H9 (cell line): ENCODE measurements around the gene CD300E. TPM values are rescaled to one million over a fixed set of nuclear protein-coding genes. Genes with fewer than 3 reads are reported as not detected.

Experiments
- DNase-seq: peaks from one replicate; pipeline ENCODE4 v3.0.0-alpha.2; 2017
- H2AFZ ChIP-seq: one replicate; pipeline ENCODE4 v1.6.1; 2013; ENCODE audit warnings: mild to moderate bottlenecking, low read length, control low read depth, moderate library complexity
- H2AK5ac ChIP-seq: 2 replicates; pipeline ENCODE4 v1.6.1; 2013; ENCODE audit warnings: low read length, control low read depth, mixed read lengths; ENCODE audit not compliant: insufficient read length
- H2BK120ac ChIP-seq: one replicate; pipeline ENCODE4 v1.6.1; 2013; ENCODE audit warnings: low read depth, mild to moderate bottlenecking, low read length, control low read depth, inconsistent platforms; ENCODE audit not compliant: poor library complexity, severe bottlenecking
- H2BK12ac ChIP-seq: 2 replicates; pipeline ENCODE4 v1.6.1; 2013; ENCODE audit warnings: low read length, control low read depth, mixed read lengths, low read depth; ENCODE audit not compliant: insufficient read length
- H2BK15ac ChIP-seq: 2 replicates; pipeline ENCODE4 v1.6.1; 2013; ENCODE audit warnings: low read depth, low read length, control low read depth
- H2BK20ac ChIP-seq: one replicate; pipeline ENCODE4 v1.6.1; 2013; ENCODE audit warnings: low read depth, mild to moderate bottlenecking, low read length, control low read depth, inconsistent platforms; ENCODE audit not compliant: poor library complexity, severe bottlenecking
- H2BK5ac ChIP-seq: 2 replicates; pipeline ENCODE4 v1.6.1; 2013; ENCODE audit warnings: low read length, control low read depth, mixed read lengths; ENCODE audit not compliant: insufficient read length
- H3K14ac ChIP-seq: 2 replicates; pipeline ENCODE4 v1.6.1; 2013; ENCODE audit warnings: low read length, control low read depth; ENCODE audit not compliant: insufficient read depth
- H3K18ac ChIP-seq: 2 replicates; pipeline ENCODE4 v1.6.1; 2013; ENCODE audit warnings: low read depth, mild to moderate bottlenecking, mixed read lengths, low read length, control low read depth; ENCODE audit not compliant: insufficient read length
- H3K23ac ChIP-seq: 2 replicates; pipeline ENCODE4 v1.6.1; 2013; ENCODE audit warnings: low read length, control low read depth, mixed read lengths, low read depth; ENCODE audit not compliant: insufficient read length
- H3K23me2 ChIP-seq: 2 replicates; pipeline ENCODE4 v1.6.1; 2013; ENCODE audit warnings: low read depth, mild to moderate bottlenecking, mixed read lengths, low read length, control low read depth; ENCODE audit not compliant: insufficient read length, poor library complexity, severe bottlenecking
- H3K27ac ChIP-seq: 2 replicates; pipeline ENCODE4 v1.5.1; 2013; ENCODE audit warnings: low read length, control low read depth, mixed read lengths, low read depth; ENCODE audit not compliant: insufficient read length
- H3K27me3 ChIP-seq: 2 replicates; pipeline ENCODE4 v1.6.1; 2013; ENCODE audit warnings: low read length, control low read depth, inconsistent platforms; ENCODE audit not compliant: insufficient read depth
- H3K4ac ChIP-seq: 2 replicates; pipeline ENCODE4 v1.6.1; 2013; ENCODE audit warnings: low read depth, mild to moderate bottlenecking, control low read depth, inconsistent platforms, low read length, moderate library complexity
- H3K4me1 ChIP-seq: 2 replicates; pipeline ENCODE4 v1.6.1; 2013; ENCODE audit warnings: low read length, control low read depth, inconsistent platforms; ENCODE audit not compliant: insufficient read depth
- H3K4me2 ChIP-seq: 2 replicates; pipeline ENCODE4 v1.6.1; 2013; ENCODE audit warnings: low read length, control low read depth, mixed read lengths; ENCODE audit not compliant: insufficient read length, insufficient read depth
- H3K56ac ChIP-seq: 2 replicates; pipeline ENCODE4 v1.6.1; 2013; ENCODE audit warnings: low read depth, mild to moderate bottlenecking, mixed read lengths, low read length, control low read depth; ENCODE audit not compliant: insufficient read length
- H3K79me1 ChIP-seq: 2 replicates; pipeline ENCODE4 v1.6.1; 2013; ENCODE audit warnings: low read depth, mild to moderate bottlenecking, moderate library complexity, low read length, control low read depth, inconsistent platforms; ENCODE audit not compliant: insufficient read depth, poor library complexity, severe bottlenecking
- H3K79me2 ChIP-seq: 2 replicates; pipeline ENCODE4 v1.6.1; 2013; ENCODE audit warnings: low read length, control low read depth, inconsistent platforms; ENCODE audit not compliant: insufficient read depth
- H3K9ac ChIP-seq: 2 replicates; pipeline ENCODE4 v1.6.1; 2013; ENCODE audit warnings: low read length, control low read depth, mixed read lengths; ENCODE audit not compliant: insufficient read length; ENCODE audit errors: extremely low read depth
- H3K9me3 ChIP-seq: one replicate; pipeline ENCODE4 v1.6.1; 2013; ENCODE audit warnings: low read depth, low read length, inconsistent platforms; ENCODE audit not compliant: control insufficient read depth
- H3T11ph ChIP-seq: one replicate; pipeline ENCODE4 v1.6.1; 2013; ENCODE audit warnings: mild to moderate bottlenecking, low read length, control low read depth, inconsistent platforms
- H4K20me1 ChIP-seq: one replicate; pipeline ENCODE4 v1.6.1; 2013; ENCODE audit not compliant: control insufficient read depth, insufficient read length, insufficient read depth
- H4K5ac ChIP-seq: 2 replicates; pipeline ENCODE4 v1.6.1; 2013; ENCODE audit warnings: low read depth, mild to moderate bottlenecking, mixed read lengths, low read length, control low read depth; ENCODE audit not compliant: insufficient read length
- H4K8ac ChIP-seq: replicated peaks from 2 replicates; pipeline ENCODE4 v1.6.1; 2013; ENCODE audit warnings: low read length, control low read depth, mixed read lengths, low read depth; ENCODE audit not compliant: insufficient read length
- H4K91ac ChIP-seq: 2 replicates; pipeline ENCODE4 v1.6.1; 2013; ENCODE audit warnings: low read depth, mild to moderate bottlenecking, moderate library complexity, mixed read lengths, low read length, control low read depth; ENCODE audit not compliant: insufficient read length
- H3K27ac Mint-ChIP-seq, 3 experiments: 2 replicates in 2 of 3; 3 replicates in 1 of 3; pipeline ENCODE4 v1.8.0; 2020 to 2021; ENCODE audit warnings: mixed read lengths in 3 of 3, mild to moderate bottlenecking in 1 of 3, moderate library complexity in 1 of 3
- H3K27me3 Mint-ChIP-seq: 2 replicates; pipeline ENCODE4 v1.8.0; 2021; ENCODE audit warnings: low read depth, mild to moderate bottlenecking, moderate library complexity, mixed read lengths
- H3K36me3 Mint-ChIP-seq, 3 experiments: 2 replicates in 2 of 3; 3 replicates in 1 of 3; pipeline ENCODE4 v1.8.0; 2020 to 2021; ENCODE audit warnings: low read depth in 3 of 3, mixed read lengths in 3 of 3; ENCODE audit not compliant: insufficient read depth in 1 of 3
- H3K4me1 Mint-ChIP-seq, 2 experiments: 2 replicates each; pipeline ENCODE4 v1.8.0; 2020; ENCODE audit warnings: mixed read lengths in 2 of 2
- H3K4me3 Mint-ChIP-seq, 2 experiments: 2 replicates in 1 of 2; 3 replicates in 1 of 2; pipeline ENCODE4 v1.8.0; 2020 to 2021; ENCODE audit warnings: mild to moderate bottlenecking in 2 of 2, mixed read lengths in 2 of 2, moderate library complexity in 1 of 2
- H3K9me3 Mint-ChIP-seq, 2 experiments: 2 replicates in 1 of 2; 3 replicates in 1 of 2; pipeline ENCODE4 v1.8.0; 2020; ENCODE audit warnings: mild to moderate bottlenecking in 2 of 2, mixed read lengths in 2 of 2, moderate library complexity in 1 of 2
- WGBS: extraction: QIAGEN DNeasy Blood & Tissue Kit; methylation state at CpG from one replicate; pipeline ENCODE4 v1.1.7; 2013; ENCODE audit warnings: missing lambda C conversion rate, low lambda C conversion rate, mixed read lengths; ENCODE audit not compliant: insufficient read length; ENCODE audit errors: extremely low coverage; 5-methylcytosine and 5-hydroxymethylcytosine counted together
- total RNA-seq: library from RNA; stranded (reverse); gene quantifications from 2 replicates; pipeline ENCODE4 v1.2.1, GENCODE V29; 2021
- TF ChIP-seq, protein P1 (sequence below): fragments of 200-600 bp; sonication (generic); conservative IDR thresholded peaks from 3 replicates; pipeline ENCODE4 v1.8.0; 2021; ENCODE audit warnings: antibody characterized with exemption, mild to moderate bottlenecking

The CD300E gene
- total RNA-seq, 1 experiment from 2014 or later = not detected

DNA sequence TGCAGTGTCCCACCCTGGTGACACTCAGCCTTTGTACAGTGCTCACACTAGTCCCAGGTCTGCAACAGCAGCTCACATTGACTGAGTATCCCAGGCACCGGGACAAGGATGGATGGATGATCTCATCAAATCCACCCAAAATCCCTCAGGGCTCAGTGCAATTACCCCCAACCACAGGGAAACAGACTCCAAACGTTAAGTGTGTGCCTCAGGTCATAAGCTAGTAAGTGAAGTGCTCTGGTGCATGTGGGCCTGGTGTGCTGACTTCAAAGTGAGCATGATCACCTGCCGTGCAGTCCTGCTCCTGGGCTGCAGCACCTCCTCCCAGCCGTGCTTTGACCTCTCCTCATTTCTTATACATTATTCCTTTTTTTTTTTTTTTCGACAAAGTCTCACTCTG, 31.2 kb upstream of the CD300E start:
- H4K20me1 ChIP-seq = no peaks in the 10 kb centered on the region
- no peak overlapping the region for H3K27ac ChIP-seq
- H3K18ac ChIP-seq = no peak overlapping the region
- H3K23me2 ChIP-seq = no peaks in the 10 kb centered on the region
- H3K27me3 Mint-ChIP-seq = peaks cover 82% of the 10 kb centered on the region
- no peaks in the 10 kb centered on the region for H3K9me3 Mint-ChIP-seq
- no peak overlapping the region for H3K4me3 Mint-ChIP-seq
- H3K36me3 Mint-ChIP-seq = no peaks in the 10 kb centered on the region
- H3K79me1 ChIP-seq = no peaks in the 10 kb centered on the region
- H3K9me3 ChIP-seq = no peaks in the 10 kb centered on the region
- no peak overlapping the region for H3T11ph ChIP-seq
- no peak overlapping the region for H2AFZ ChIP-seq
- H3K14ac ChIP-seq = no peak overlapping the region
- no peak overlapping the region for H4K5ac ChIP-seq
- no peak overlapping the region for H3K27ac Mint-ChIP-seq
- H3K23ac ChIP-seq = no peak overlapping the region
- H3K4ac ChIP-seq = no peak overlapping the region
- DNase-seq = no peak
- TF ChIP-seq, protein P1, sequence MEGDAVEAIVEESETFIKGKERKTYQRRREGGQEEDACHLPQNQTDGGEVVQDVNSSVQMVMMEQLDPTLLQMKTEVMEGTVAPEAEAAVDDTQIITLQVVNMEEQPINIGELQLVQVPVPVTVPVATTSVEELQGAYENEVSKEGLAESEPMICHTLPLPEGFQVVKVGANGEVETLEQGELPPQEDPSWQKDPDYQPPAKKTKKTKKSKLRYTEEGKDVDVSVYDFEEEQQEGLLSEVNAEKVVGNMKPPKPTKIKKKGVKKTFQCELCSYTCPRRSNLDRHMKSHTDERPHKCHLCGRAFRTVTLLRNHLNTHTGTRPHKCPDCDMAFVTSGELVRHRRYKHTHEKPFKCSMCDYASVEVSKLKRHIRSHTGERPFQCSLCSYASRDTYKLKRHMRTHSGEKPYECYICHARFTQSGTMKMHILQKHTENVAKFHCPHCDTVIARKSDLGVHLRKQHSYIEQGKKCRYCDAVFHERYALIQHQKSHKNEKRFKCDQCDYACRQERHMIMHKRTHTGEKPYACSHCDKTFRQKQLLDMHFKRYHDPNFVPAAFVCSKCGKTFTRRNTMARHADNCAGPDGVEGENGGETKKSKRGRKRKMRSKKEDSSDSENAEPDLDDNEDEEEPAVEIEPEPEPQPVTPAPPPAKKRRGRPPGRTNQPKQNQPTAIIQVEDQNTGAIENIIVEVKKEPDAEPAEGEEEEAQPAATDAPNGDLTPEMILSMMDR = no peak
- WGBS = no CpG with 5 or more reads among the region's 5 CpGs
- H2BK20ac ChIP-seq = no peak overlapping the region
- H4K8ac ChIP-seq = no peak overlapping the region
- H2BK120ac ChIP-seq = no peak overlapping the region
- H2BK5ac ChIP-seq = no peak overlapping the region
- no peaks in the 10 kb centered on the region for H3K79me2 ChIP-seq
- H4K91ac ChIP-seq = no peak overlapping the region
- H3K9ac ChIP-seq = no peak overlapping the region
- no peak overlapping the region for H2BK12ac ChIP-seq
- H2BK15ac ChIP-seq = no peak overlapping the region
- H3K4me1 Mint-ChIP-seq = peaks cover 5 to 6% of the 10 kb centered on the region in 2 experiments
- H3K4me2 ChIP-seq = no peak overlapping the region
- H3K56ac ChIP-seq = no peak overlapping the region
- H2AK5ac ChIP-seq = no peak overlapping the region
- peaks cover 3% of the 10 kb centered on the region for H3K4me1 ChIP-seq
- no peaks in the 10 kb centered on the region; the same call in 1 of the 2 replicates for H3K27me3 ChIP-seq
